ENCODE measurements around the gene NRG3.

NRG3 gene

DNA sequence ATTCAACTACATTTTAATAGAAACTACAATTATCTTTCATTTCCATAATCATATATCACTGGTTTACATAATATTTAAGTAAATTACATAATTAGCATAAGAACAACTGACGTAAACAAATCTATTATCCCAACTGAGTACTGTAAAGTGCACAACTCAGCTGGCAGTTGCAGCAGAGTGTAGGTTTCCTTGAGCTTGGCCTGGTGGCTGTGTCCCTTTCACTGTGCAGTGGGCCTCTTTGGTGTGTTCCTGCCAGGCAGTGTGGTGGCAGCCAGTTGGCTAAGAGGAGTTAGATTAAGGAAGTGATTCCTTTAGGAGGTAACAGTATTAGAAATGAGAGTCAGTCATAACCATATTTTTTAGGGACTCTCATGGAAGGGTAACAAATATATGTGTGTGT, 7.0 kb downstream of the NRG3 start:
- no peaks in the 10 kb centered on the region for H3K9me3 ChIP-seq (ENCODE audit: insufficient read depth, low read length)
- no peak for TF ChIP-seq ZNF274 (IDR thresholded peaks at IDR 0.05; ENCODE audit: low read depth, low read length)
- H3K27me3 ChIP-seq (ENCODE audit: insufficient read depth, insufficient read length) = peaks cover 14% of the 10 kb centered on the region
- no peak overlapping the region for H3K9ac ChIP-seq (ENCODE audit: insufficient read length, low read depth)
- H3K4me3 ChIP-seq (ENCODE audit: insufficient read length, low read depth) = no peak overlapping the region
- H3K4me1 ChIP-seq (ENCODE audit: insufficient read depth, insufficient read length) = no peaks in the 10 kb centered on the region
- no peaks in the 10 kb centered on the region for H3K36me3 ChIP-seq (ENCODE audit: insufficient read depth, insufficient read length, low read length)
- DNase-seq (ENCODE audit: low read depth, low spot score) = no peak

DNA sequence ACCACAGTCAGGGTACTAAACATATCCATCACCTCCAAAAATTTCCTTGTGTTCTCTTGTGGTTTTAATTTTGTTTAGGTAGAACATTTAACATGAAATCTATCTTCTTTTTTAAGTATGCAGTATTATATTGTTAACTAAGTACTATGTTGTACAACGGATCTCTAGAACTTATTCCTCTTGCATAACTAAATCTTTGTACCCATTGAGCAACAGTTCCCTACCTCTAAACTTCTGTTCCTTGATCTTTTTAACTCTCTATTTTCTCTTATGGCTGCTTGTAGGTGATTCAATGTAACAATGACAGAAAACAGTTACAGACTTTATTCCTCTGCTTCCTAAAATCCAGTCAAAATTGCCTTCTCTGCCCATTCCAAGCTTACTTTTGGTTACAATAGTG, 9.9 kb downstream of the NRG3 start:
- no peaks in the 10 kb centered on the region for H3K4me1 ChIP-seq (ENCODE audit: insufficient read depth, insufficient read length)
- no peaks in the 10 kb centered on the region for H3K36me3 ChIP-seq (ENCODE audit: insufficient read depth, insufficient read length, low read length)
- no peak for TF ChIP-seq YY1 (IDR thresholded peaks at IDR 0.05; ENCODE audit: insufficient read depth, insufficient read length)
- no peak for TF ChIP-seq SUZ12 (IDR thresholded peaks at IDR 0.05; ENCODE audit: extremely low read depth, insufficient read depth, insufficient read length)
- TF ChIP-seq ZNF274 (IDR thresholded peaks at IDR 0.05; ENCODE audit: low read depth, low read length) = no peak
- DNase-seq (ENCODE audit: low read depth, low spot score) = no peak
- H3K4me3 ChIP-seq (ENCODE audit: insufficient read length, low read depth) = no peak overlapping the region
- no peaks in the 10 kb centered on the region for H3K27me3 ChIP-seq (ENCODE audit: insufficient read depth, insufficient read length)
- no peaks in the 10 kb centered on the region for H3K9me3 ChIP-seq (ENCODE audit: insufficient read depth, low read length)
- H3K9ac ChIP-seq (ENCODE audit: insufficient read length, low read depth) = no peak overlapping the region

DNA sequence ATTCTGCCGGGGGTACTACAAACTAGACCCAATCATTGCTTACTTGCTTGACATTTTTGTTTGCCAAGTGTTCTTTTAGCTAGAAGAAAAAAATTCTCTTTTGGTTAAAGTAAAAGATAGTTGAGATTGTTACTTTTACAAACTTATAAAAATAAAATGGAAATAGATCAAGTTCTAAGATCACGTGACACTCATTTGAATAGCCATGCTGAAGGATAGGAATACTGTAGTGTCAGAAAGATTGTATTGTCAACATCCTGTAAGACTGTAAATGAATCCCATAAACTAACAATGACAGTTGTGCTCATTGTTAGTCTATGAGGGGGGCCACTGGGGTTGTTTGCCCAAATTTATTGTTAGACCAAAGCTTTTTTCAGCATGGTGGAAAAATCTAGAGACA, 10.5 kb downstream of the NRG3 start:
- DNase-seq (ENCODE audit: low read depth, low spot score) = no peak
- H3K4me1 ChIP-seq (ENCODE audit: insufficient read depth, insufficient read length) = no peaks in the 10 kb centered on the region
- TF ChIP-seq YY1 (IDR thresholded peaks at IDR 0.05; ENCODE audit: insufficient read depth, insufficient read length) (no peak), ZNF274 (IDR thresholded peaks at IDR 0.05; ENCODE audit: low read depth, low read length) (no peak), SUZ12 (IDR thresholded peaks at IDR 0.05; ENCODE audit: extremely low read depth, insufficient read depth, insufficient read length) (no peak)
- no peak overlapping the region for H3K9ac ChIP-seq (ENCODE audit: insufficient read length, low read depth)
- H3K9me3 ChIP-seq (ENCODE audit: insufficient read depth, low read length) = no peaks in the 10 kb centered on the region
- H3K4me3 ChIP-seq (ENCODE audit: insufficient read length, low read depth) = no peak overlapping the region
- no peaks in the 10 kb centered on the region for H3K36me3 ChIP-seq (ENCODE audit: insufficient read depth, insufficient read length, low read length)
- no peaks in the 10 kb centered on the region for H3K27me3 ChIP-seq (ENCODE audit: insufficient read depth, insufficient read length)

DNA sequence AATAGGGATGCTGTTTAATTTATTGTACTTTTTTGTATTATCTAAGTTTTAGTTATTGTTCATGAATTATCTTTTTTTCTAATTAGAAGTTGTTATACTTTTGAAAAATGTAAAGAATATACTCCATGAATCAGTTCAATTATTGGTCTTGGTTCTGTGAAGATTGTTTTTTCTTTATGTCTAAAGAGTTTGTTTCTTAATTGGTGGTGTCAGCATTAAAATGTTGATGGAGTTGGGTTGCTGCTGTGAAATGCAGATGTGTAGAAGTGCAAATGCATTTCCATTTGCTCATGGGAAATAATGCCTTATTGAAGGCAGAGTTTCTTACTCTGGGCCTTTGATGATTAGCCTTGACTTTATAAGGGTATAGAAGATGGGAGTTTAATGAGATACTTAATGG, 11.9 kb downstream of the NRG3 start:
- no peaks in the 10 kb centered on the region for H3K36me3 ChIP-seq (ENCODE audit: insufficient read depth, insufficient read length, low read length)
- no peak overlapping the region for H3K9ac ChIP-seq (ENCODE audit: insufficient read length, low read depth)
- no peaks in the 10 kb centered on the region for H3K27me3 ChIP-seq (ENCODE audit: insufficient read depth, insufficient read length)
- H3K4me3 ChIP-seq (ENCODE audit: insufficient read length, low read depth) = no peak overlapping the region
- no peaks in the 10 kb centered on the region for H3K9me3 ChIP-seq (ENCODE audit: insufficient read depth, low read length)
- TF ChIP-seq SUZ12 (IDR thresholded peaks at IDR 0.05; ENCODE audit: extremely low read depth, insufficient read depth, insufficient read length) (no peak), ZNF274 (IDR thresholded peaks at IDR 0.05; ENCODE audit: low read depth, low read length) (no peak), YY1 (IDR thresholded peaks at IDR 0.05; ENCODE audit: insufficient read depth, insufficient read length) (no peak)
- no peaks in the 10 kb centered on the region for H3K4me1 ChIP-seq (ENCODE audit: insufficient read depth, insufficient read length)
- DNase-seq (ENCODE audit: low read depth, low spot score) = no peak

DNA sequence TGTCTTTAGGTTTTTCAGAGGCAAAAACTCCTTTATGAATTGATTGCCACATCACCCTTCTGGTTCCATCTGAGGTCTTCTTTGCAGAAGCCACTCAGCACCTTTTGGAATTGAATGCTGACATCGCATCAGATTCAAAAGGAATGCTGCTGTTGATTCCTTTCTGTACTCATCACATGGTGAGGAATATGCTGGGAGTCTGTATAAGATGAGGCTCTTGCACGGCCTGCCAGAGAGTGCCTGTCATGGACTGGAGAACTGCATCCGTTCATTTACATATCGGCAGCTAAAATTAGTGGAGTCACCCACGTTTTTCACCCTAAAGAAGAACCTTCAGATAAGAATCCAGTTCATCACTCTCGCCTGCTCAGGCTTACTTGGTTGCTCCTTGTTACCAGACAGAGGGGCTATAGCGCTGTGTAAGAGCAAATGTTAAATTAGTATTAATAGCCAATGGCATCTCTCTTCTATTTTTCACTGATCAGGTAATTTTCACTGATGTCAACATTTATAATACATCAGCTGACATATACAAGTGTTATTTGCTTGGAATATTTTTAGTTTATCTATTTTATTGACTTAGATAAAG, 14.3 kb downstream of the NRG3 start:
- no peak for DNase-seq (ENCODE audit: low read depth, low spot score)
- Histone ChIP-seq H3K9me3 (ENCODE audit: insufficient read depth, low read length) (no peaks in the 10 kb centered on the region), H3K27me3 (ENCODE audit: insufficient read depth, insufficient read length) (no peaks in the 10 kb centered on the region), H3K4me1 (ENCODE audit: insufficient read depth, insufficient read length) (no peaks in the 10 kb centered on the region), H3K36me3 (ENCODE audit: insufficient read depth, insufficient read length, low read length) (no peaks in the 10 kb centered on the region), H3K9ac (ENCODE audit: insufficient read length, low read depth) (no peak overlapping the region), H3K4me3 (ENCODE audit: insufficient read length, low read depth) (no peak overlapping the region)
- TF ChIP-seq SUZ12 (IDR thresholded peaks at IDR 0.05; ENCODE audit: extremely low read depth, insufficient read depth, insufficient read length) = no peak
- no peak for TF ChIP-seq ZNF274 (IDR thresholded peaks at IDR 0.05; ENCODE audit: low read depth, low read length)
- TF ChIP-seq YY1 (IDR thresholded peaks at IDR 0.05; ENCODE audit: insufficient read depth, insufficient read length) = no peak

DNA sequence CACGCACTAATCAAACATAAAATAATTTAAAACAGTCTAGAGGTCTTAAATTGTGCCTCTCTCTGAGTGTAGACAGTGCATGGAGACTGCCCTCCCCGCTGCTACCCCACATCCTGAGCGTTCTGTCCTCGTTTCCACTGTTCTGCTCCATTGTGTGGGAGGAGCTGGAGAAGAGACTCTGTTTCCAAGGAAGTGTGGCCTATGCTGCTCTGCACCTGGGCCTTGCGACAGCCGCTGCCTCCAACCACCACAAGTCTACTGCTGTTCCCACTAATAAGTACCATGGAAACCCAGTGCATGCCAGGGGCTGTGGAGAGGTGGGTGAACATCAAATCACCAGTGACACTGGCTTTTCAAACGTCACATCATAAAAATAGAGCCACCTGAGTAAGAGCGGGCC, 19.6 kb downstream of the NRG3 start:
- H3K9ac ChIP-seq (ENCODE audit: insufficient read length, low read depth) = no peak overlapping the region
- DNase-seq (ENCODE audit: low read depth, low spot score) = no peak
- no peaks in the 10 kb centered on the region for H3K27me3 ChIP-seq (ENCODE audit: insufficient read depth, insufficient read length)
- no peaks in the 10 kb centered on the region for H3K36me3 ChIP-seq (ENCODE audit: insufficient read depth, insufficient read length, low read length)
- no peak overlapping the region for H3K4me3 ChIP-seq (ENCODE audit: insufficient read length, low read depth)
- no peak for TF ChIP-seq YY1 (IDR thresholded peaks at IDR 0.05; ENCODE audit: insufficient read depth, insufficient read length)
- no peak for TF ChIP-seq SUZ12 (IDR thresholded peaks at IDR 0.05; ENCODE audit: extremely low read depth, insufficient read depth, insufficient read length)
- no peak for TF ChIP-seq ZNF274 (IDR thresholded peaks at IDR 0.05; ENCODE audit: low read depth, low read length)
- no peaks in the 10 kb centered on the region for H3K4me1 ChIP-seq (ENCODE audit: insufficient read depth, insufficient read length)
- no peaks in the 10 kb centered on the region for H3K9me3 ChIP-seq (ENCODE audit: insufficient read depth, low read length)

DNA sequence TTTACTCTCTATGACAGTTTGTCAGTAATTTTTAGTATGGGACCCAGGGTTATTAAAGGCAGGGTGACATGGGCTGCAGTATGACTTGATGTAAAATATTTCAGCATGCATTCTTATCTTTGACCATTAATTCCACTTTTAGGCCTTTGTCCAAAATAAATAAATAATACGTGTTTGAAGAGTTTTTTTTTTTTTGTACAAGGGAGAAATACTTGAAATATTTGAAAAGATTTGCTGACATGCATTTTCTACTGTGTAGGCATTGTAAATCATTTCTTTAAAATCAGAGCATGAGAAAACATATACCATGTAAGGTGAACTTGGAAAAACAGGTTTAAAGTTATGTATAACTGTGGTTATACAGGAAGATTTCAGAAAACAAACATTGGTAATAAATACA, 23.5 kb downstream of the NRG3 start:
- TF ChIP-seq SUZ12 (IDR thresholded peaks at IDR 0.05; ENCODE audit: extremely low read depth, insufficient read depth, insufficient read length) (no peak), YY1 (IDR thresholded peaks at IDR 0.05; ENCODE audit: insufficient read depth, insufficient read length) (no peak), ZNF274 (IDR thresholded peaks at IDR 0.05; ENCODE audit: low read depth, low read length) (no peak)
- no peaks in the 10 kb centered on the region for H3K4me1 ChIP-seq (ENCODE audit: insufficient read depth, insufficient read length)
- H3K9me3 ChIP-seq (ENCODE audit: insufficient read depth, low read length) = no peaks in the 10 kb centered on the region
- no peak overlapping the region for H3K4me3 ChIP-seq (ENCODE audit: insufficient read length, low read depth)
- H3K36me3 ChIP-seq (ENCODE audit: insufficient read depth, insufficient read length, low read length) = no peaks in the 10 kb centered on the region
- no peak overlapping the region for H3K9ac ChIP-seq (ENCODE audit: insufficient read length, low read depth)
- no peak for DNase-seq (ENCODE audit: low read depth, low spot score)
- H3K27me3 ChIP-seq (ENCODE audit: insufficient read depth, insufficient read length) = no peaks in the 10 kb centered on the region

DNA sequence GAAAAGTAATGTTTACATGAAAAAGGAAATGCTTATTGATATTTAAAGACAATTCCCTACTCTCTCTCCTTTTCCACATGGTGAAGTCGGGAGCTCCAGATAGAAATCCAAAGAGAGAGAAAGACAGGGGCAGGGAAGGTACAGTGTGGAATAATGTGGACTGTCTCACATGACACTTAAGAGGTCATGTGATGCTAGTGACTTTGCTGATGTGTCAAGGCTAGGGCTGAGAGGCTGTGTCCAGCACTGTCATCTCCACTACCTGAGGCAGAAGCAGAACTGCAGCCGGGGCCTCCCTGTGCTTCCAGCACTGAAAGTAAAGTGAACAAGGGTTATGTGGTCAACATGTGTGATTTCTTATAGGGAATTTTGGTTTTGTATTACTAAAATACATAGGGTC, 26.0 kb downstream of the NRG3 start:
- DNase-seq (ENCODE audit: low read depth, low spot score) = no peak
- TF ChIP-seq ZNF274 (IDR thresholded peaks at IDR 0.05; ENCODE audit: low read depth, low read length) (no peak), SUZ12 (IDR thresholded peaks at IDR 0.05; ENCODE audit: extremely low read depth, insufficient read depth, insufficient read length) (no peak), YY1 (IDR thresholded peaks at IDR 0.05; ENCODE audit: insufficient read depth, insufficient read length) (no peak)

More for the DNA sequence above, 26.0 kb downstream of the NRG3 start:
- Histone ChIP-seq H3K27me3 (ENCODE audit: insufficient read depth, insufficient read length) (no peaks in the 10 kb centered on the region), H3K4me3 (ENCODE audit: insufficient read length, low read depth) (no peak overlapping the region), H3K9me3 (ENCODE audit: insufficient read depth, low read length) (no peaks in the 10 kb centered on the region), H3K9ac (ENCODE audit: insufficient read length, low read depth) (no peak overlapping the region), H3K36me3 (ENCODE audit: insufficient read depth, insufficient read length, low read length) (no peaks in the 10 kb centered on the region), H3K4me1 (ENCODE audit: insufficient read depth, insufficient read length) (no peaks in the 10 kb centered on the region)

Measured in NT2/D1 (cell line).